NB4 (cell line): ENCODE data around the gene COMP.

Experiments
- DNase-seq: peaks from one replicate; pipeline ENCODE4 v3.0.0; 2010; ENCODE audit warnings: low read depth
- H3K4me3 ChIP-seq: one replicate; pipeline ENCODE4 v1.5.1; 2011; ENCODE audit warnings: mild to moderate bottlenecking, low read depth, low read length, moderate library complexity
- CTCF ChIP-seq: IDR thresholded peaks from one replicate; pipeline ENCODE4 v1.5.1; 2012; ENCODE audit warnings: low read depth, low read length
- MYC ChIP-seq: IDR thresholded peaks from 2 replicates; pipeline ENCODE4 v1.6.1; 2011; ENCODE audit warnings: low read depth, low read length
- POLR2A ChIP-seq: IDR thresholded peaks from 2 replicates; pipeline ENCODE4 v1.6.1; 2011; ENCODE audit warnings: mild to moderate bottlenecking; ENCODE audit not compliant: insufficient read length; ENCODE audit errors: extremely low read depth
- TF ChIP-seq, protein P1 (sequence below): IDR thresholded peaks from 2 replicates; pipeline ENCODE4 v1.6.1; 2011; ENCODE audit warnings: low read depth, low read length

The COMP gene

GRCh38 chr19:18770663-18771327 lies 20.3 kb downstream of the COMP start:
- no peak for DNase-seq
- TF ChIP-seq POLR2A (no peak), MYC (no peak), CTCF (no peak)
- TF ChIP-seq, protein P1, sequence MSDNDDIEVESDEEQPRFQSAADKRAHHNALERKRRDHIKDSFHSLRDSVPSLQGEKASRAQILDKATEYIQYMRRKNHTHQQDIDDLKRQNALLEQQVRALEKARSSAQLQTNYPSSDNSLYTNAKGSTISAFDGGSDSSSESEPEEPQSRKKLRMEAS = no peak
- H3K4me3 ChIP-seq = no peak overlapping the region

GRCh38 chr19:18769989-18770528 lies 21.0 kb downstream of the COMP start:
- no peak for TF ChIP-seq POLR2A
- TF ChIP-seq MYC = no peak
- TF ChIP-seq CTCF = no peak
- TF ChIP-seq, protein P1 = no peak
- no peak for DNase-seq
- no peak overlapping the region for H3K4me3 ChIP-seq

DNA sequence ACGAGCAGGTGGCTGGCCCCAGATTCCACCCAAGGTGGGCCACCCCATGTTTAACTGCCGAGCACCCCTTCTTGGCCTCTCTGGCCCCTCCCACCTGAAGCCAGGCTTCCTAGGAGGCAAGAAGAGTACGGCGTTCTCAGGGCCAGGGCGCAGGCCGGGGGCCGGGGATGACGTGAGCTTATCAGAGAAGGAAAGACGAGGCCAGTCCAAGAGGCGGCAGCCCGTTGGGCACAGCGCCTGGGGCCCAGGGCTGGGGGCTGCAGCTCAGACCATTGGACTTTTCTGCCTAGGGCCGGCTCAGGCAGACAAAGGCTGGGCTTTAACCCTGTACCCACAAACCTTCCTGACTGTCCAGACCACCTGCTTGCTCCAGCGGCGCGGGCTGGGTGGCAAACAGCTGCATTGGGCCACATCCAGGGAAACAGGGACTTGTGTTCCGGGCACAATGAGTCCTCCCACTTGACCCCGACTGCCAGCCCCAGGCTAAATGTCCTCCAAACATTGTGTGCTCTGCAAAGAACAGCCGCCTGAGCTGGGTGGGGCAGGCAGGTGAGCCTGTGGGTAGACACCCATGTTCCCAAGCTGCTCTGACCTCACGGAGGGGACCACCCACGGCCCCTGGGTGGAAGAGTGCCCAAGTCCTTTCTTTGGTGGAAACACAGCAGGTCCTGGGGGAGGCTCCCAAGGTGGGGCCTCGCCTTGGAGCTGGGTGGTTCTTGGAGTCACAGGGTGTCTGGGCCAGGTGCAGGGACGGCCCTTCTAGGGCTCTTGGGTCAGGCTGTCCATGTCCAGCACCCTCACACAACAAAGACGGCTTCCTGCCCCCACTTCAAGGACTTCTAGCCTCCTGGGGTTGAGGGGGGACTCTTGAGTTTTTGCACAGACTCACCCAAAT lies 21.9 kb downstream of the COMP start:
- H3K4me3 ChIP-seq = no peak overlapping the region
- TF ChIP-seq POLR2A = no peak
- DNase-seq = no peak

DNA sequence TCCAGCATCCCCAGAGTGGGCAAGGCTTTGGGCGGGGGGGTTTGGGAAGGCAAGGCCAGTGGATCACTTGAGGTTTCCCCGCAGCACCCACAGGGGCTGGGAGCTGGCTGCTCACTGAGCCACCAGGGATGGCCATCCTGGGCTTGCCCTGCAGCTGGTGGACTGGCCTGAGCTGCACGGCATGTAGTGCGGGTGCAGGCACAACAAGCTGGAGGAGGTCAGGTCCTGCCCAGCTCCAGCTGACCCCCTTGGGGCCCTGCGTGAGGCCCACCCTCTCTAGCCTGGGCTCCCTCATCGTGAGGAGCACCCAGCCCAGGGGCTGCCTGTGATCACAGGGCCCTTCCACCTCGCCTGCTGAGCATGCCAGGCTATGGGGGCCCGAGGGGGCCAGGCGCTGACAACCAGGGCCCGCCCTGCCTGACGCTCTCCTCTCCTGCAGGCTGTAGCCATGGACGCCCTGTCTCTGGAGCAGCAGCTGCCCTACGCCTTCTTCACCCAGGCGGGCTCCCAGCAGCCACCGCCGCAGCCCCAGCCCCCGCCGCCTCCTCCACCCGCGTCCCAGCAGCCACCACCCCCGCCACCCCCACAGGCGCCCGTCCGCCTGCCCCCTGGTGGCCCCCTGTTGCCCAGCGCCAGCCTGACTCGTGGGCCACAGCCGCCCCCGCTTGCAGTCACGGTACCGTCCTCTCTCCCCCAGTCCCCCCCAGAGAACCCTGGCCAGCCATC lies 22.9 kb downstream of the COMP start:
- DNase-seq = no peak
- no peak overlapping the region for H3K4me3 ChIP-seq
- TF ChIP-seq POLR2A (no peak), MYC (no peak), CTCF (no peak)
- TF ChIP-seq, protein P1 = no peak

- no peak overlapping the region for H3K4me3 ChIP-seq
- DNase-seq = no peak
- TF ChIP-seq MYC (no peak), CTCF (no peak), POLR2A (no peak)
- TF ChIP-seq, protein P1 = no peak
Measured at GRCh38 chr19:18765224-18765623, 25.9 kb downstream of the COMP start.
